GM19468 (cell line): ENCODE results near the gene MZF1.

Experiments used
- ATAC-seq: cut with Tn5 transposase; IDR thresholded peaks from one replicate; pipeline ENCODE4 v1.9.1; 2021; ENCODE audit warnings: mild to moderate bottlenecking, moderate library complexity, moderate number of reproducible peaks; ENCODE audit not compliant: unreplicated experiment; ENCODE audit errors: extremely low read depth

MZF1 gene

DNA sequence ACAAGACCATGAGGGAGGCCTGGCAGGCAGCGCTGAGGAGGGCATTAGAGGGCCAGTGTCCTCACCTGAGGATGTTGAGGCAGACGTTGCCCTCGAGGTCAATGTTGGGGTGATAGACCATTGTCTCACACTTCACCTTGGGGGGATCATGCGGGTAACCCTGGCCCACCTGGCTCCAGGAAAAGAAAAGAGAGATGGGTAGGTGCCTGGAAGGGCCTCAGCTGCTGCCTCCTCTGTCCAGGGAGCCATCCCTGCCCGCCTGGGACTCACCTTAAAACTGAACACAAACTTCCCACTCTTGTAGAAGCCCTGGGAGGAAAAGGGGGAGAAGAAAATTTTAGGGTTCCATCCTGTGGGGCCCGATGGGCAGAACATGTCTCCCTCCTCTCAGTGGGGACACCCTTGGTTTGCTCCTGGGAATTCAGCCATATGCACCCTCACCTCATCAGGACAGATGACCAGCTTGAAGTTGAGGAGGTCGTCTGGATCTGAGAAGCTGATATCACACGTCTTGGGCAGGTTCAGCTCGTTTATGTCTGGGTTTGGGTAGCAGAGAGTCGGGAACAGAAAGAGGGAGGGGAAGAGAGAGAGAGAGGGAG lies 16.4 kb downstream of the MZF1 start:
- no peak for ATAC-seq

DNA sequence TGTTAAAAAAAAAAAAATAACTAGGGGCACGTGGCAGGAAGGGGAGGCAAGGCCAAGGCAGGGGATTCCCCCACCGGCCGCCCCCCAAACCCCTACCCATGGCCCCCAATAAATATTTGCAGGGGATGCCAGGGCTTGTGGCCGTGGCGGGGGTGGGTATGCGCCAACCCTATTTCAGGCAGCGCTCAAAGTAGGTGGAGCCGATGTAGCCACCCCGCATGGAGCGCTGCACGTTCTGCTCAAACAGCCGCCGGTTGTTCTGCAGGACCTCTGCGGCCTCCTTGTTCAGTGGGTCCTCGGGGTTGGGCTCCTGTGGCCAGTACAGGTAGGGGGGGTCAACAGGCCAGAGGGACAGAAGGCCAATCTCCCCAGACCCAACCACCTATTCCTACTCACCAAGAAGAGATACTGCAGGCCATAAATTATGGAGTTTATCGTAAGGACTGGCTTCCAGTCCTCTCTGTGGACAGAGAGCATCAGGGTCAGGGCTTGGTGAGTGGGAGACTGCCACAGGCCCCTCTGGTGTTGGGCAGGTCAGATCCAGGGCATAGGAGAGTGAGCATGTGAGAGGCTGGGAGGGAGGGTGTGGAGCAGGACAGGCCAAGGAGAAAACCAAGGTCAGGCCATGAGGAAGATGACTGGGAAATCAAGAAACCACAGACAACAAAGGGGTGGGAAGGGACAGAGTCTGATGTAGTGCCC lies 17.1 kb downstream of the MZF1 start:
- ATAC-seq: no peak

DNA sequence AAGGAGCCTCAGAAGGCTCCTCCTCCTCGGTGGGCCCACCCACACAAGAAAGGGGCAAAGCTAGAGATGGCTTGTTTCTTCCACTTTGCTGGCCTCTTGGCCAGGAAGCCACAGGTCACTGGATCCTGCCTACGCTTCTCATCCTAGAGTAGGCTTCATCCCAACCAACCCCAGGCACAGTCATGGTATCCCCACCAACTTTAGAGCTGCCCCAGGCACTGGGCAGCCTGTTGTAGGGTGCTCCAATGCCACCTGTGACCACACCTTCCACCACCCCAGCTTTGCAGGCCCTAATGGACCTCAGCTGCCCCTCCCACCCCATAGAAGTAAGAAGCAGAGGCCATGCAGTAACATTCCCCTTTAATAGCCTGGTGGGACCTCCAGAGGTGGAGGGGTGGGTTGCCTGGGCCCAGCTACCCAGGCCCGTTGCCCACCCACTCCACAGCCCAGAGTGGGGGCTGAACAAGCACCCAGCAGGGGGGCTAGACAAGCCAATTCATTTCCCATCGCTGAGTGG lies 17.7 kb downstream of the MZF1 start:
- no peak for ATAC-seq

DNA sequence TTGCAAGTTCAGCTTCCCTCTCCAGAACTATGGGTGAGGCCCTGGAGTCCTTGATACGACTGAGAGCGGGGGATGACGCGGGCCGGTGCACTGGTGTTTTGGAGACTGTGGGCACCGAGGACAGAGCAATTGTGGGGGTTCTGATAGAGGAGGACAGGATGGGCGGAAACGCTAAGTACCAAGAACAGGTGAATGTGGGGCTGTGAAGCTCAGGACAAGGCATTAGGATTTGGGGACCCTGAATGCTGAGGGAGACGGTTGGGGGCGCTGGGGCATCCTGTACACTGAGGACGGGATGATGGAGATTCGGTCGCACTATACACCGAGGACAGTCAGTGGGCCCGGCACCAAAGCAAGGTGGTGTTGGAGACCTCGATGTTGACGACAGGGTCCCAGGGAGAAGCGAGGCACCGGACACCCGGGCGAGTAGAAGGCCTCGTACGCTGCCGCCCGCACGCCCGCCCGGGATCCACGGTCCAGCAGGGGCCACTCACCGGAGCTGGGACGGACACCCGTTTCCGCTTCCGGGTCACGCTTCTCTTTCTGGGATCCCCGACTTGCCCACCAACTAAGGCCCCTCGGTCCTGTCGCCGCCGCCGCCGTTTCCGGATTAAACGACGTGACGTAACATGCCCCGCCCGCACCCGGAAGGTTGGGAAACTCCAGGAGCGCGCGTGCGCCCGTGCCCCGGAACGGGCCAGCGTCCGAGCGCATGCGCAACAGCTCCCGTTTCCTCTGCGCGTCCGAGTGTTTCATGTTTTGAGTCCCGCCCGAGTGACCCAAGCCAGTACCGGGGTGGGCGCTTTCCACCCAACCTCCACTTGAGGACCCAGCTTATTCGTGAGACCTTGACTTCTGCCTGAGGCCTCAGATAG lies 18.4 kb downstream of the MZF1 start, which contains the start of gene CHMP2A:
TSS of gene CHMP2A (minus strand) at position 612 of the 875 bp plus-strand sequence. CDS start 893 bp downstream, outside the sequence.
- no peak for ATAC-seq

DNA sequence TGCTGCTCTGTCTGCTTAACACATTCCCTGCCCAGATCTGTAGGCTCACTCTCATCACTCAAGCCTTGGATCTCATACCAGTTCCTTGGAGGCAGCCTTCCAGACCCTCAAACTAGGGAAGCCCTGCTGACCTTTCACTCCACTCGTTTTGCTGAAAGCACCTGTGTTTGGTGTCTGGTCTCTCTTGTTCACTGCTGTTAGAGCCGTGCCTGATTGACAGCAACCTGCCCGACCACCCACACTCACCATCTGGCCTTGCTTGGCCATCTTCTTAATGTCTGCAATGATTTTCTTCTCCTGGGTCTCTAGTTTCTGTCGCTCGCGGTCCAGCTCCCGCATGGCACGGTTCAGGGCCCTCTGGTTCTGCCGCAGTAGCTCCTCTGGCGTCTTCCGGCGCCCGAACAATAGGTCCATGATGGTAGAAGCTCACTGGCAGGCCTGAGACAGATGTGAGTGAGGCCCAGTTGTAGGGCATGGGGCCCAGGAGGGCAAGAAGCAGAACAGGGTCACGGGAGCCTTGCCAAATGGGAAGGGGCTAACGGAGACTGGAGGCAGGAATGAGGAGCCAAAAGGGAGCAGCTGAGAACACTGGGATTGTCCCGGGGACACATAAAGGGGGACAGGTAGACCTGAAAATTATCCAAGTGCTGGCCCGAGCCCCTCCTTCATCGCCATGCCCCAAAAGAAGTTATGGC lies 19.2 kb downstream of the MZF1 start:
- ATAC-seq: no peak

DNA sequence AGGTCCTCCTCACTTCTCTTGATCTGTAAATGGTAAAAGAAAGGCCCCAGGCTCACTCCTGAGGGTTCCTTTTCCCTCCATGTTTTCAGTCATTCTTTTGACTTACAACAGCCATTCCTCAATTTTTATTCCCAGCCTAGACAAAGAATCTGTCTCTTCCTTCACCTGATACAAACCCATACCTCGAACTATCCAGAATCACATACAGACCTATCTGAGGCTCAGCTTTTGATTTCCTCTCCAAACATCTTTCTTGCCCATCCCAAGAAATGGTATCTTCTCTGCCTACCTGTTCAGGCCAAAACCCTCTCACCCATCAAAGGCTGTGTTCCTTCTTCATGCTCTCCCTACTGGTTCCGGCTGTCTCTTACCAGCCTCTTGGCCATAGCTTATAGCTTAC lies 20.5 kb downstream of the MZF1 start:
- ATAC-seq: no peak

DNA sequence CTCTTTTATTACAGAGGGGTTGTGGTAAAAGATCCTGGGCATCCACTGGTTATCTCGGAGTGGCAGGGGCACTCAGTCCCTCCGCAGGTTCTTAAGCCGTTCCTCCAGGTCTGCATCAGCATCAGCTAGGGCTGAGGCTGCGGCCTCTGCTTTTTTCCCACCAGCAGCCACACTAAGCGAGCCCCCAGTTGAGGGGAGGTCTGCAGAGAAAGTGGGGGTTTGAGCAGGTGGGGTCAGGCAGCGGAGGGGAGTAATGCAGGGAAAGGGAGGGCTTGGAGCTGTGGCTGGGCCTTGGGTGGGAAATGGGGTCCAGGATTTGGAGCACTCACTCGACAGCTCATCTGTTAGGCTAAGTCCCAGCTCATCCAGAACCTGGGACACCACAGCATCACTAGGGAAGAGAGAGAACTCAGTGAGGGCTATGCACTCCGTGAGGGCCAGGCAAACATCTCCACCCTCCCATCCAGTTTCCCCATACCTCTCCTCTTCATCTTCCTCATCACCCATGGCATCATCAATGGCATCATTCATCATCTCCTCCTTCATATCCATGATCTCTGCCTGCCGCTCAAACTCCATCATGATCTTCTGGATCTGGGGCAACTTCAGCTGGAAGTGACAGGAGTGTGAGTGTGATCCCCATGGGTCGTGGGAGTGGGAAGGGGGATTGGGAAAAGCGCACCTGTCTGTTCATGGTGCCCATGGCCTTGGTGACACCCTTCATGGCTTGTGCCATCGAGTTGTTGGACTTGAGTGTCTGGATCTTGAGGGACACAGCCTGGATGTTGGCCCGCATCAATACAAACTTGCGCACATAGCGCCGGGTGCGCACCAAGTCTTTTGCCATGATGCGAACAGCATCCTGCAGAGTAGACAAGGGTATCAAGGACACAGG lies 21.3 kb downstream of the MZF1 start:
- ATAC-seq: no peak

DNA sequence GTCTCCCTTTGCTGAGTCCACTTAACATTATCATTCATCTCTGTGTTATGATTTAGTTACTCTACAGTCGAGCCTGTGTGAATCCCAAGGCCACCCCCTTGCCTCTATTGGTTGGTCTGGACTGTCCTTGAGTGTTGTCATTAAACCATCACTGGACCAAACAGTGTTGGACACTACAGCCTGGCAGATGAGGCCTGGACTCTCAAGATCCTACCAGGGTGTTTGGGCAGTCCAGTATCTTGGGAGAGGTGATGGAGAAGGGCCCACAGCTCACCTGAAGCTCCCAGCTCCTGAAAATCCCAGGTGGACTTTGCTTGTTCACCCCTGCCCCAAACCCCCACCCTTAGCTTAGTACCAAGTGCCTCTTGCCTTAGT lies 22.0 kb downstream of the MZF1 start:
- no peak for ATAC-seq

DNA sequence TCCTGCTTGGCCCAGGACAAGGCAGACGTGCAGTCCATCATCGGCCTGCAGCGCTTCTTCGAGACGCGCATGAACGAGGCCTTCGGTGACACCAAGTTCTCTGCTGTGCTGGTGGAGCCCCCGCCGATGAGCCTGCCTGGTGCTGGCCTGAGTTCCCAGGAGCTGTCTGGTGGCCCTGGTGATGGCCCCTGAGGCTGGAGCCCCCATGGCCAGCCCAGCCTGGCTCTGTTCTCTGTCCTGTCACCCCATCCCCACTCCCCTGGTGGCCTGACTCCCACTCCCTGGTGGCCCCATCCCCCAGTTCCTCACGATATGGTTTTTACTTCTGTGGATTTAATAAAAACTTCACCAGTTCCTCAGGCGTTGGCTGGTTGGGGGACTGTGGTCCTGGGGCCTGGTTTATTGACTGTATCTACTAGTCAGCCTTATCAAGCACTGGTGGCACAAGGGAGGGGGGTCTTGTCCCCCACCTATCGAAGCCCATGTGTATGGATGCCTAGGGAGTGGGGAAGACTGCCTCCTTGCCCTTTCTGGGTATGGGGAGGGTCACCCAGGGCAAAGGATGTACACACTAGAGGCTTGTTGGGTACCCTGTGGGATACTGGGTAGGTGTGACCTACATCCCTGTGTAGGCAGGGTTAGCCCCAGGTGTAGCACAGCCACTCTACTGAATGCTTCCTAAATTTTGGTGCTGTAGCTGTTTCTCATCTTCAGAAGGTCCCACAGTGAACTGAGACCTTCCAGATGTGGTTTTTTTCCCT lies 22.6 kb downstream of the MZF1 start:
- no peak for ATAC-seq

DNA sequence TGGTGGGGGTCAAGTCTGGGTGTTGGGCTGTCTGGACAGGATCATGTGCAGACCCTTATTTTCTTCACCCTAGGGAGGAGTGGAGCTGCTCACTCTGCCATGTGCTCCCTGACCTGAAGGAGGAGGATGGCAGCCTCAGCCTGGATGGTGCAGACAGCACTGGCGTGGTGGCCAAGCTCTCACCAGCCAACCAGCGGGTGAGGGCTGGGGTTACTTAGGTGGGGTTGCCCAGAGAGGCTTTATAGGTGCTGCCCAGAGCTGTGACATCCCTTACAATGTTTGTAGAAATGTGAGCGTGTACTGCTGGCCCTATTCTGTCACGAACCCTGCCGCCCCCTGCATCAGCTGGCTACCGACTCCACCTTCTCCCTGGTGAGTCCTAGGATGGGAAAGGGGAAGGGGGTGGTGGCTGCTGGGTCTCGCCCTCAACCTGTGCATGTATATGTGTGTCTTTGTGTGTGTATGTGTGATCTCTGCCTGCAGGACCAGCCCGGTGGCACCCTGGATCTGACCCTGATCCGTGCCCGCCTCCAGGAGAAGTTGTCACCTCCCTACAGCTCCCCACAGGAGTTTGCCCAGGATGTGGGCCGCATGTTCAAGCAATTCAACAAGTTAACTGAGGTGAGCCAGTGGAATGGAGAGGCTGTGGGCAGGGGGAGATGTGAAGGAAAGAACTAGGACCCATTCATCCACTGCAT lies 23.3 kb downstream of the MZF1 start:
- no peak for ATAC-seq

DNA sequence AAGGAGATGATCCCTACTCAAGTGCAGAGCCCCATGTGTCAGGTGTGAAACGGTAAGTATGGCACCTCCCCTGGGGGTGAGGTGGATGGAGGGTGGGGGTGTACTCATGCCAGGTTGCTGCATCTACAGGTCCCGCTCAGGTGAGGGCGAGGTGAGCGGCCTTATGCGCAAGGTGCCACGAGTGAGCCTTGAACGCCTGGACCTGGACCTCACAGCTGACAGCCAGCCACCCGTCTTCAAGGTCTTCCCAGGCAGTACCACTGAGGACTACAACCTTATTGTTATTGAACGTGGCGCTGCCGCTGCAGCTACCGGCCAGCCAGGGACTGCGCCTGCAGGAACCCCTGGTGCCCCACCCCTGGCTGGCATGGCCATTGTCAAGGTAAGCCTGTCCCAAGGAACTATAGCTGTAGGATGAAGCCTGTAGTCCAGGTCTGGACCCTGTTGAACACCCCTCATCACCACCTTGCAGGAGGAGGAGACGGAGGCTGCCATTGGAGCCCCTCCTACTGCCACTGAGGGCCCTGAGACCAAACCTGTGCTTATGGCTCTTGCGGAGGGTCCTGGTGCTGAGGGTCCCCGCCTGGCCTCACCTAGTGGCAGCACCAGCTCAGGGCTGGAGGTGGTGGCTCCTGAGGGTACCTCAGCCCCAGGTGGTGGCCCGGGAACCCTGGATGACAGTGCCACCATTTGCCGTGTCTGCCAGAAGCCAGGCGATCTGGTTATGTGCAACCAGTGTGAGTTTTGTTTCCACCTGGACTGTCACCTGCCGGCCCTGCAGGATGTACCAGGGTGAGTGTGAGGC lies 24.1 kb downstream of the MZF1 start:
- no peak for ATAC-seq

DNA sequence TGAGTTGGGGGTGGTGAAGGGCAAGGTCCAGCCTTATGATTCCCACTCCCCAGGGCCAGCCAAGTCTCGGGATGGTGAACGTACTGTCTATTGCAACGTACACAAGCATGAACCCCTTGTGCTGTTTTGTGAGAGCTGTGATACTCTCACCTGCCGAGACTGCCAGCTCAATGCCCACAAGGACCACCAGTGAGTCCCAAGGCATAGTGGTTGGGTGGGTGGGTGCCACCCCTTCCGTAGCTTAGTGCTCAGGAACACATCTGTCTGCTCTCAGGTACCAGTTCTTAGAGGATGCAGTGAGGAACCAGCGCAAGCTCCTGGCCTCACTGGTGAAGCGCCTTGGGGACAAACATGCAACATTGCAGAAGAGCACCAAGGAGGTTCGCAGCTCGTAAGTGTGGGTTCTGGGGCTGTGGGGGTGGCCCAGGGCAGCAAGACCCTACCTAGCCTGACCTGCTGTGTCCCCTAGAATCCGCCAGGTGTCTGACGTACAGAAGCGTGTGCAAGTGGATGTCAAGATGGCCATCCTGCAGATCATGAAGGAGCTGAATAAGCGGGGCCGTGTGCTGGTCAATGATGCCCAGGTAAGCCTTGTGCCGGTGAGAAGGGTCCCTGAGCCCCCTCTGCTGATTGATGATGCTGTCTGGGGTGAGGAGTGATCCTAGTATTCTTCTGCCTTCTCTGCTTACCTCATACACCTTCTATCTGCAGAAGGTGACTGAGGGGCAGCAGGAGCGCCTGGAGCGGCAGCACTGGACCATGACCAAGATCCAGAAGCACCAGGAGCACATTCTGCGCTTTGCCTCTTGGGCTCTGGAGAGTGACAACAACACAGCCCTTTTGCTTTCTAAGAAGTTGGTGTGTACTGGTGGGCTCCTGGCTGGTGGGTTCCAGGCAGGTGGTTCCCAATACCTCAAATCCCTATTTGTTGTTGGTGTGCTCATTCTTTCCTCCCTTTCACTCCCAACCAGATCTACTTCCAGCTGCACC lies 25.5 kb downstream of the MZF1 start:
- ATAC-seq: no peak

DNA sequence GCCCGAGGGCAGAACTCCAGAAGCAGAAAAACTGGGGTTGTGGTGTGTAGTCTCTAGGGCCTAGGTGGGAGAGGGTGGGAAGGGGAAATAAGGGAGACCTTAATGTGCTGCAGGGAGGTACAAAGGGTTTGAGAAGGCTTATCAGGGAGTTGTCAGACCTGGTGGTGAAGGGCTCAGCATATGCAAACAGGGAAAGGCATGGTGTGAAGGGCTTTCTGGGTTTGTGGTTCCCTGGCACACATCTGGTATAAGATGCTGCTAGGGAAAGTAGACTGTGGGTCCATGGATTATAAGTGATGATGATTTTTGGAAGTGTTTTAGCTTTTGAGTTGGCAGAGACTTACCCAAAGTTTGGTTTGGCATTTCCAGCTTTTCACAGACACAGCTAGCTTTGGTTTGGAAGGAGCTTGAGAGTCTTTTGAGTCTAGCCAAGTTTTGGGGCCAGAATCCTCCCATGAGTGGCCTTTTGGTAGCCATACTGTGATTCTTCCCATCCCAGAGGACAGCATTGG lies 27.1 kb downstream of the MZF1 start:
- ATAC-seq: no peak

DNA sequence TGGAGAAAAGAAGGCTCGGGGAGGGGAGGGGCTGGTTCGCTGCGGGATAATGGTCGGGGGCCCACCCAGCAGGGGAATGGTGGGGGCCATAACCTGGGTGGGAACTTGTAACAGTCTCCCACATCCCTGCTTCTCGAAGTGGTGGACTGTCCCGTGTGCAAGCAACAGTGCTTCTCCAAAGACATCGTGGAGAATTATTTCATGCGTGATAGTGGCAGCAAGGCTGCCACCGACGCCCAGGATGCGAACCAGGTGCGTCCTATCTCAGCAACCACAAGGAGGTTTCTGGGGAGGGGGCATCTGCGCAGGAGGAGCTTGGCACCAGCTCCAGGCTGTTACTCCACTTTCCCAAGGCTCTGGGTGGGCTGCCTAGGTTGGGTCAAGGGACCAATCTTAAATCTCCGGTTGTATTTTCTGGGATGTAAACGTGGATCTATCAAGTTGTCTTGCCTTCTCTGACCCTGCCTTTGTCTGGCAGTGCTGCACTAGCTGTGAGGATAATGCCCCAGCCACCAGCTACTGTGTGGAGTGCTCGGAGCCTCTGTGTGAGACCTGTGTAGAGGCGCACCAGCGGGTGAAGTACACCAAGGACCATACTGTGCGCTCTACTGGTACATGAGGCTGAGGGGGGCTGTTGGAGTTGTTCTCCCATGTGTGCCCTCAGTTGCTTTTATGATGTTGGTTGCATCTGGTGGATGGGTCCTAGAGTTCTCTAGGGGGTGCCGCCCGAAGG lies 27.7 kb downstream of the MZF1 start:
- no peak for ATAC-seq

DNA sequence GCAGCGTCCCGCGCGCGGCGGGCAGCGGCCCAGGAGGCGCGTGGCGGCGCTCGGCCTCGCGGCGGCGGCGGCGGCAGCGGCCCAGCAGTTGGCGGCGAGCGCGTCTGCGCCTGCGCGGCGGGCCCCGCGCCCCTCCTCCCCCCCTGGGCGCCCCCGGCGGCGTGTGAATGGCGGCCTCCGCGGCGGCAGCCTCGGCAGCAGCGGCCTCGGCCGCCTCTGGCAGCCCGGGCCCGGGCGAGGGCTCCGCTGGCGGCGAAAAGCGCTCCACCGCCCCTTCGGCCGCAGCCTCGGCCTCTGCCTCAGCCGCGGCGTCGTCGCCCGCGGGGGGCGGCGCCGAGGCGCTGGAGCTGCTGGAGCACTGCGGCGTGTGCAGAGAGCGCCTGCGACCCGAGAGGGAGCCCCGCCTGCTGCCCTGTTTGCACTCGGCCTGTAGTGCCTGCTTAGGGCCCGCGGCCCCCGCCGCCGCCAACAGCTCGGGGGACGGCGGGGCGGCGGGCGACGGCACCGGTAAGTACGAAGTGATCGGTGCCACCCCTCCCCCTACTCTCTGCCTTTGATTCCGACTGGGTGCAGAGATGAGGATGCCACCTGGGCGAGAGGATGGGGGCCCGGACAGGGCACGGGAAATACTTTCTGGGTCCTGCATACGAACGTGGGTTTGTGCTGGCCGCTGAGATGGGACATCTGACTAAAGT lies 28.4 kb downstream of the MZF1 start:
- peak; percentile 11 for ATAC-seq
